Measurements from ENCODE around the gene GREM2. TPM values are rescaled to one million over a fixed set of nuclear protein-coding genes. Genes with fewer than 3 reads are reported as not detected.

Gene GREM2
- total RNA-seq, 2 donors from 2014 or later, result 7.8 to 10.9 TPM

GRCh38 chr1:240562111-240562590 lies 49.8 kb downstream of the GREM2 start:
- Histone ChIP-seq H3K27me3 (ENCODE audit: control insufficient read depth, insufficient read depth, low read length, poor library complexity, severe bottlenecking) (no peaks in the 10 kb centered on the region), H3K27ac (ENCODE audit: low read depth, low read length) (no peak overlapping the region), H3K9me3 (ENCODE audit: control insufficient read depth, low read length) (no peaks in the 10 kb centered on the region), H3K4me3 (ENCODE audit: low read length) (no peak overlapping the region), H3K36me3 (ENCODE audit: control insufficient read depth, insufficient read depth, low read length) (peaks cover 57% of the 10 kb centered on the region), H3K9ac (ENCODE audit: extremely low read depth, low read length, poor library complexity, severe bottlenecking) (no peak overlapping the region), H3K4me1 (ENCODE audit: control insufficient read depth, insufficient read depth, low read length) (no peaks in the 10 kb centered on the region)
- peaks cover 6% of the 10 kb centered on the region for H3K4me1 Mint-ChIP-seq
- DNase-seq, result no peak
- WGBS, 2 experiments (ENCODE audit: insufficient coverage in 1 of 2, insufficient read length in 1 of 2), result 86 to 92% methylated on average over 4 to 7 of the region's 7 CpGs
- H3K27me3 Mint-ChIP-seq (ENCODE audit: insufficient read depth), result no peaks in the 10 kb centered on the region
- TF ChIP-seq CTCF (conservative IDR thresholded peaks at IDR 0.05), result no peak
- H3K27ac Mint-ChIP-seq, result peak overlapping the region; percentile 20
- no peak overlapping the region for H3K4me3 Mint-ChIP-seq
- H3K9me3 Mint-ChIP-seq, result peaks cover 14% of the 10 kb centered on the region
- H3K36me3 Mint-ChIP-seq (ENCODE audit: low read depth), result peaks cover 17% of the 10 kb centered on the region

- H3K9me3 ChIP-seq (ENCODE audit: control insufficient read depth, low read length), result no peaks in the 10 kb centered on the region
- H3K27me3 ChIP-seq (ENCODE audit: control insufficient read depth, insufficient read depth, low read length, poor library complexity, severe bottlenecking), result no peaks in the 10 kb centered on the region
- no peak overlapping the region for H3K27ac ChIP-seq (ENCODE audit: low read depth, low read length)
- no peaks in the 10 kb centered on the region for H3K27me3 Mint-ChIP-seq (ENCODE audit: insufficient read depth)
- H3K27ac Mint-ChIP-seq, result no peak overlapping the region
- no peaks in the 10 kb centered on the region for H3K4me1 ChIP-seq (ENCODE audit: control insufficient read depth, insufficient read depth, low read length)
- peaks cover 15% of the 10 kb centered on the region for H3K4me1 Mint-ChIP-seq
- WGBS, 2 experiments (ENCODE audit: insufficient coverage in 1 of 2, insufficient read length in 1 of 2), result 95 to 100% methylated on average over 4 to 5 of the region's 5 CpGs
- H3K9me3 Mint-ChIP-seq, result peaks cover 14% of the 10 kb centered on the region
- H3K9ac ChIP-seq (ENCODE audit: extremely low read depth, low read length, poor library complexity, severe bottlenecking), result no peak overlapping the region
- H3K36me3 Mint-ChIP-seq (ENCODE audit: low read depth), result peaks cover 14% of the 10 kb centered on the region
- H3K4me3 Mint-ChIP-seq, result no peak overlapping the region
- H3K4me3 ChIP-seq (ENCODE audit: low read length), result no peak overlapping the region
- peaks cover 41% of the 10 kb centered on the region for H3K36me3 ChIP-seq (ENCODE audit: control insufficient read depth, insufficient read depth, low read length)
- no peak for TF ChIP-seq CTCF (conservative IDR thresholded peaks at IDR 0.05)
- no peak for DNase-seq
Observed at GRCh38 chr1:240559781-240560180, 52.2 kb downstream of the GREM2 start.

GRCh38 chr1:240555524-240555923 lies 56.4 kb downstream of the GREM2 start:
- TF ChIP-seq CTCF (conservative IDR thresholded peaks at IDR 0.05), result no peak
- no peak overlapping the region for H3K27ac Mint-ChIP-seq
- H3K4me1 Mint-ChIP-seq, result peaks cover 9% of the 10 kb centered on the region
- Histone ChIP-seq H3K4me3 (ENCODE audit: low read length) (no peak overlapping the region), H3K36me3 (ENCODE audit: control insufficient read depth, insufficient read depth, low read length) (peaks cover 19% of the 10 kb centered on the region), H3K9ac (ENCODE audit: extremely low read depth, low read length, poor library complexity, severe bottlenecking) (no peak overlapping the region), H3K4me1 (ENCODE audit: control insufficient read depth, insufficient read depth, low read length) (no peaks in the 10 kb centered on the region), H3K9me3 (ENCODE audit: control insufficient read depth, low read length) (no peaks in the 10 kb centered on the region), H3K27me3 (ENCODE audit: control insufficient read depth, insufficient read depth, low read length, poor library complexity, severe bottlenecking) (no peaks in the 10 kb centered on the region), H3K27ac (ENCODE audit: low read depth, low read length) (no peak overlapping the region)
- no peak overlapping the region for H3K4me3 Mint-ChIP-seq
- DNase-seq, result no peak
- H3K9me3 Mint-ChIP-seq, result peaks cover 14% of the 10 kb centered on the region
- 98 to 100% methylated on average over 2 of the region's 2 CpGs for WGBS, 2 experiments (ENCODE audit: insufficient coverage in 1 of 2, insufficient read length in 1 of 2)
- no peaks in the 10 kb centered on the region for H3K27me3 Mint-ChIP-seq (ENCODE audit: insufficient read depth)
- peaks cover 13% of the 10 kb centered on the region for H3K36me3 Mint-ChIP-seq (ENCODE audit: low read depth)
